ENCODE results near the gene GLA.
A peak's percentile ranks its signal among the peaks of the same experiment; 100 is the strongest.

Gene GLA

GRCh38 chrX:101348452-101349192 lies 59.1 kb downstream of the GLA start, which contains the start of gene TIMM8A:
Gene TIMM8A (minus strand): TSS chrX:101348742. CDS start chrX:101348664, 78 bp downstream.
- peak; percentile 50 for DNase-seq

- no peak for DNase-seq
These were observed 59.8 kb downstream of the GLA start for GRCh38 chrX:101347859-101348451.
